IPS-NIHi7 (cell line): Measurements from ENCODE around the gene ALDH1B1.

Experiments
- DNase-seq: peaks from one replicate; pipeline ENCODE4 v3.0.0; 2012; ENCODE audit warnings: mixed read lengths; ENCODE audit errors: extremely low spot score

ALDH1B1 gene

DNA sequence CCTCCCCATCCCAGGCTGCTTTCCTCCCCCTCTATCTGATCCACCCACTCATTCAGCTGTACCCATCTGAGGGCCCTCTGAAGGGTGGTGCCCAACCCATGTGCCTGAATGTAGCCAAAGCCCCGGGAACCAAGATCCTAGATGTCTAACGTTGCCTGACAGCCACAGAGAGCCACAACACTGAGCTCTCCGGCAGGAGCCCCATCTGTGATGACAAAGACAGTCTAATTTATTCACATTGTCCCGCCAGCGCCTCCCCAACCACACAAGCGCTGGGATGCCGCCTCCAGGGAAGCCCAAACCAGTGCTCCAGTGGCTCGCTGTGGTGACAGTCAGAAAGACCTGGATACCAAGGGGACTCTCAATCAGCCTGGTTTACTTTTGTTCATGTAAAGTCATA, 23.4 kb downstream of the ALDH1B1 start:
- no peak for DNase-seq

DNA sequence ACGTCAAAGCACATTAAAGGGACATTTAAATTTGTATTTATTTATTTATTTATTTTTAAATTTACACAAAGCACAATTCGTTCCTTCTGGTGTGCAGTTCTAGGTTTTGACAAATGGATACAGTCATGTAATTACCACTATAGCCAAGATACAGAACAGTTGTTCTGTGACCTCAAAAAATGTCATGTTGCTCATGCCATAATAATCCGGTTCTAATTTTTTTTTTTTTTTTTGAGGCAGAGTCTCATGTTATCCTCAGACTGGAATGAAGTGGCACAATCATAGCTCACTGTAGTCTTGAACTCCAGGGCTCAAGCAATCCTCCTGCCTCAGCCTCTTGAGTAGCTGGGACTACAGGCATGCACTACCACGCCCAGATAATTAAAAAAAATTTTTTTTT, 24.0 kb downstream of the ALDH1B1 start:
- no peak for DNase-seq

DNA sequence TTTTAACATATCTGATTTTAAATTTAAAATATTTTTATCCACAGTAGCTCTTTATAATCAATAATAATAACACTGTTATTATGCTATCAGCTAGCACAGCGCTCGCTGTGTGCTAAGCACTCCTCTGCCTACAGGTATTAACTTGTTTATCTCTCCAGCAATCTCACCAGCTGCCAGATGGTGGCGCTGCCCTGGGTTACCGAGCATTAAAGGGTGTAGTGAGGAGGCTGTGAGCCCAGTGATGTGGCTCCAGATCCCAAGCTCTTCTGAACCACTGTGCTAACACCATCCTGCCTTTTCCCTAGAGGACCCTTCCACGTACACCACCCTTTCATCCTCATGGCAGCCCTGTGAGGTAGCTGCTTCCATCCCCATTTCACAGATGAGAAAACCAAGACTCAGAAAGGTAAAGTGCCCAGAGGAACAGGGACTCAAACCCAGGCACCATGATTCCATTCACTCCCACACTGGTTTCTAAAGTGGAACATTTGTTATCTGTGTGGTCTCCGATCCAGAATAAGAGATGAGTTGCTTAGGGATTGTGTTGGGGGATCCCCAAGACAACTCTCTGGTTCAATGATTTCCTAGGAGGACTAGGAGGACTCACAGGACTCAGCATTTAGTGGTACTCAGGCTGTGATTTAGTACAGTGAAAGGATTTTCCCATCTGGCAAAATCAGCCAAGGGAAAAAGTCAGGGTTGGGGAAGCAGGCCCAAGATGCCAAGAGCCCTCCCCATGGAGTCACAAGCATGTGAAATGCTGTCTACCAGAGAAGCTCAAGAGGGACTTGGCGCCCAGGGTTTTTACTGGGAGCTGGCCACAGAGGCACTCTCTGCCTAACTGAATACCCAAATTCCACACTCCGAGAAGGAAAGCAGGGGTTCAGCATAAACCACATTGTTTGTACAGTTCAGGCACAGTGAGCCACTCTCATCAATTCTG, 24.8 kb downstream of the ALDH1B1 start:
- peak; percentile 70 for DNase-seq

DNA sequence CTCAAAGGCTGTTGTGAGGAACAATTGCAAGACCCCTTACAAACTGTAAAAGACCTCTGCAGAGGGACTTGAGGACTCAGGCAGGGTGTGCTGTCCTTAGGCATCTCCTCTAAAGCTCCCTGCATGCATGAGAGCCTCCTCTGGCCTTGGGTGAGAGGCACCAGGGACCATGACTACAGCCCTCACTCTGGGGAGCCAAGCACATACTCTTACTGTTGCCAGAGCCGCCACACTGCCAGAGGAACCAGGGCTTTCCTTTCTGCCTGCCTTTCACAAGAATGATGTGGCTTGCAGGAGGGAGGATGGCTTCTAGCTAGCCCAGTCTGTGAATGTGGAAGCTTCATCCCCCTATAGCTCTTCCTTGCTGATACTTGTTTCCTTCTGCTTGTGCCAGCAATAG, 25.9 kb downstream of the ALDH1B1 start:
- DNase-seq: no peak

DNA sequence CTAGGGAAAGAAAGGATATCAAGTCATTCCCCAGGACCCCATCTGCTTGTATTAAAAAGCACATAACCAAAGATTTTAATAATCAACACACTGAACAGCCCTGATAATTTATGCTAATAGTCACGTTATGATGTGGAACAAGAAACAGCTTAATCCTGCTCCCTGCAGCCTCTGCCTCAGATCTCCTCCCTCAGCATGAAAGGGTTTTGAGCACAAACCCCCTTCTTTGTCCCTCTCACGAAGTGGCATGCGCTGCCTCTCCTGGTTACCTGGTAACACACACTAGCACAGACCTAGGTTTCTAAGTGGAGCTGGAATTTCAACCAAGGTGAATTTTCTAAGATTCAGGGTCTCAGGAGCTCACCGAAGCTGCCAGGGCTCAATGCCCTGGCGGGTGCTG, 26.7 kb downstream of the ALDH1B1 start:
- no peak for DNase-seq

DNA sequence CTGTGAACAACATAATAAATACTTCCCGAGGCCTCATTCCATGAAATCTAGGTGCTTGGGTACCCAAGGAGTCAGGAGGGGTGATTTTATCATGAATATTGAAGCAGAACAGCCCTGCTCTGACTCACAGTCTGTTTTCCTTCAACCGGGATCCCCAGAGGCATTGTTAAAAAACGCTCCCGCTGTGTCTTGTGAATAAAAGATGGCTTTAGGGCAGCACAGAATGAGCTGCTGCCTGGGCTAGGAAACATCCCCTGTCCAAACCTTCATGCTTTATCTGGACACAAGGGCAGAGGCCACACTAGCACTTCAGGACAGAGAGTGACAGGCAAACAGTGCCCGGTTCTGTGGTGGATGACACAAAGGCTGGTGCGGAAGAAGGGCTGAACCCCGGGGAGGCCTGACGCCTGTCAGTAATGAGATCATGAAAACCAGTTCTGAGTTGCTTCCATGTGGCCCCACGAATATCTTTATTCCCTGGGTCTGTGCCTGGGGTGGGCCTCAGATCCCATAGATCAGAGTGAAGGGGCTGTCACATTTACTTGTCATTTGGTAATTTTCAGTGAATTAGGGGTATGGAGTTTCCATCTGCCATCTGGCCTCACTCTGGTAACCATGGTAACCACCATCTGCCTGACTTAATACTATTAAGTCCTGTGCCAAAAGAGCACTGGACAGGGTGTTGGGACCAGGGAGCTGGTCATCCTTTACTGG, 29.2 kb downstream of the ALDH1B1 start:
- peak; percentile 65 for DNase-seq

DNA sequence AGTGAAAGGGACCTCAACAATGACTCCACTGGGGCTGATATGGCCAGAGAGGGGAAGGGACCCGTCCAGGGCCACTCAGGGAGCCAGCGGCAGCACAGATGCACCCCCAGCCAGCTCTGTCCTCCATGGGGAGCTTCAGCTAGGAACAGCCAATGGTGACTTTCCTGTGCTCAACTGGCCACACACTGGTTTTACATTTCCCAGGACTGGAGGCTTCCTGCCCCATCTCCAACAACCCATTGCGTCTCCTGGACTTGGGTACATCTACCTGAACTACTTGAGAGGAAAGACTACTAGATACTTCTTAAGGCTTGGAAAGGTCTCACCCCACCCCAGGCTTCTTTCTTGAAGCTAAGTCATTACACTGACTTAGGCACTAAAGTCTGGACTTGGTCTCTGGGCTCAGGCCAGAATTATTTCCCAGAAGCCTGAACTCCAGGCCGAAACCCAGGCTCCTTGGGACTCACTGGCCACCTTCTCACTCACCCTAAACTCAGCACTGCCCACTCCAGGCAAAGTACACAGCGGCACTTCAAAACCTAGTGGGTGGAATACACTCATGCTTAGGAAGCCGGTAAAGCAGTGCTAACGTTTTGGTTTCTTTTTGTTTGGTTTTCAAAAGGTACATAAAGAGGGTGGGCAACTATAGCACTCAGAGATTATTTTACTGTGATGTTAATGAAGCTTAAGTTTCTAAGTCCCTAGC, 30.2 kb downstream of the ALDH1B1 start:
- DNase-seq: no peak

DNA sequence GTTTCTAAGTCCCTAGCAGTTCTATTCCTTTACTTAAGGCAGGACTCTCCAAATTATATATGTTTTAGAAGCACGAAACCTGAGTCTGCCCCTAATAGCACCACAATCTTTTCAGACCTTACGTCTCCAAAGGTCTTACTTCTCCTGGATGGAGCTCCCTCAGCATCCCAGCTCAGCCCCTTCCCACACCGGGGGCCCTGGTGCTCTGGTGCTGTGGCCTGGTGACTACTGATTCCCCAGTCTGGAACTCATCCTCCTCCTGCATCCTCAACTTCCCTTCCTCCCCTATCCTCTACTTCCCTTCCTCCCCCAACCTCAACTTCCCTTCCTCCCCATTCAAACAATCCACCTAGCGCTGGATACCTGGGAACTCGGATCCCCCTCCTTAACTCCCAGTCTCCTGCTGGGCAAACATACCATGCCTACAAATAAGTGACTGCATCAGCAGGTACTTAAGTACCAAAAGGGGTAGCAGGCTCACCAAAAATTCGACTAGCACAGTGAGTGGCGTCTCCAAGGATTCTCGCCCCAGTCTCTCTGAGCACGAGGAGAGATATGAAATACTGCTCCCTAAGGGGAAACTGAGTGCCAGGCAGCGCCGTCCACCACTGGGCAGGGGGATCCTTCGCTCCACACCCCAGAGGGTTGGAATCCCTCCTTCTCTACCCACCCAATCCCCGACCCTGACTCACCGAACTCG, 30.9 kb downstream of the ALDH1B1 start:
- DNase-seq: no peak

DNA sequence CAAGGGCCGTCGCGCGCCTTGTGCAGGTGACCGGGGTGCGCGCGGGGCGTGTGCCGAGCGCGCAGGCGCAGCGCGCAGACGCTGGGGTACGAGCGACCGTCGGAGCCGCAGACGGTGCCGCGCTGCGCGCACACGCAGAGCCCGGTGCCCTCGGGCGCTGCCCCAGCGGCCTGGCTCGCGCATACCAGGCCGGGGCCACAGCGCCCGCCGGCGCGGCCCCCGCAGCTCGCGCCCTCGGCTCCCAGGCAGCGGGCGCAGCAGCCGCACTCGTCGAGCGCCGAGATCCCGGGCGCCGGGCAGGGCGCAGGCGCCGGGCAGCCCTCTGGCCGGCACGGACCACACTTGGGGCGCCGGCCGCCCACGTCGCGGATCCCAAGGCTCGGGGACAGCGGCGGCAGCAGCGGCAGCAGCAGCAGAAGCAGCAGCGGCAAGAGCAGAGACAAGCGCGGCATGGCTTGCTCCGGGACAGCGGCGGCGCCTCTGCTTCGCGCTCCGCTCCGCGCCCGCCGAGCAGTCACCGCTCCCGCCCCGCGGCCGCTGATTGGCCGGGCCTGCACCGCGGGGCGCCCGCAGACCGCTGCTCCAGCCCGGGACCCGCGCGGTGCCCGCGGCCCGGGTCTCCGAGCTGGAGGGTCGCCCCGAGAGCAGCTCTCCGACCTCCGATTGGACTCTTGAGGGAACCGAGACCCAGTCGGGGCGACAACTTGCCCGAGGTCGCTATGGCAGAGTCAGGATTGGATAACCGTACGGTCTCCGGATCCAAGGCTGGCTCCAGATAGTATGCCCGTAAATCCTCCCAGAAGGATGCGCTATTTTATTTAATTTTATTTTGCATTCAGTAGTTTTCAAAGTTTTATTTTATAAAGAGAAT, 31.7 kb downstream of the ALDH1B1 start, which contains the start of gene IGFBPL1:
Gene IGFBPL1, minus strand, starts transcription at position 482 of the 871 bp plus-strand sequence. Its CDS starts 30 bp downstream, at position 452.
- DNase-seq: peak; percentile 89

DNA sequence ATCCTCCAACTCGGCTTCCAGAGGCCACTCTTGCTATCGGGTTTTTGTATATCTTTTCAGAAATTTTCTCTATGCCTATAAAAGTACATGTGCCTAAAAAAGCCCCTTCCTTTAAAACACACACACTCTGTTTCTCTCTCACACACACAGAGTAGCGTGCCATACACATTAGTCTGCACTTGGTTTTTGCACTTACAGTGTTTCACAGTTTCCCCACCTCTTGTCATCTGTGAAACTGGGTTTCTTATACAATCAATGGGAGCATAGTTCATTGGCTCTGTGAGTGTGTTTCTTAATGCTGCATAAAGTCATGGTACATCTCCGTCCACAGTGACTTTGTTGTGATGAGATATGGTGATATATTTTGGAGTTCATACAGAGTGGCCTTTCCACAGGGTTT, 32.4 kb downstream of the ALDH1B1 start:
- DNase-seq: no peak

DNA sequence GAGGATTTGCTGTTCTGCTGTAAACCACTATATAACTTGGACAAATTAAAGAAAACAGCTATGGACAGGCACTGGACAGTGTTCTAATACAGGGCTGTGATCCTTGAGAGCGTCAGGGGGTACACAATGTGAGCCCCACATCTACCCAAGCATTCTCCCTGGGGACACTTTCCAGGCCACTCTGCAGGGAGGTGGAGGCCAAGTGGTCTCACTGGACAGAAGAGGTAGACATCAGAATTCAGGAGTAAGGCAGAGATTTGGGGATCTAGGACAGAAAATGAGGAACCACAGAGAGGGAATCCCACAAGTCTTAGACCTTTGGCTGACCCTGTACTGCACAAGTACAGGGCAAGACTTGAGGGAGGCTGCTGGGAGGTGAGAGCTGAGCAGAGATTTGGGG, 35.6 kb downstream of the ALDH1B1 start:
- DNase-seq: no peak

DNA sequence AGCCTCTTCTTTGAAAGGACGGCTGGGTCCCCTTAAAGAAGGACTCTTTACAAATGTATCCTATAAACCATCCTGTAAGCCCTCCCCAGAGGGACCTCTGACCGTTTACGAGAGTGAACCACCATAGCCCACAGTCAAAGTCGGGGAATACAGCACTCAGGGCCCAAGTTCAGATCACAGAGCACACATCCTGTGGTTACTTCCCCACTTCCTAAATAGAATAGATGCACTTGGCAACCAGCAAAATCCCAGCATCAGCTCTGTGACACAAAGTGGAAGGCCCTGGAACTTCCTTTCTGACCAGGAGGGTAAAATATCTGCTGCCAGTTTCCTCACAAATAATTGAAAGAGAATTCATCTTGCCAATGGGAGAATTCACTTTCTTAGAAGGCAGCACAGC, 38.6 kb downstream of the ALDH1B1 start:
- DNase-seq: no peak

DNA sequence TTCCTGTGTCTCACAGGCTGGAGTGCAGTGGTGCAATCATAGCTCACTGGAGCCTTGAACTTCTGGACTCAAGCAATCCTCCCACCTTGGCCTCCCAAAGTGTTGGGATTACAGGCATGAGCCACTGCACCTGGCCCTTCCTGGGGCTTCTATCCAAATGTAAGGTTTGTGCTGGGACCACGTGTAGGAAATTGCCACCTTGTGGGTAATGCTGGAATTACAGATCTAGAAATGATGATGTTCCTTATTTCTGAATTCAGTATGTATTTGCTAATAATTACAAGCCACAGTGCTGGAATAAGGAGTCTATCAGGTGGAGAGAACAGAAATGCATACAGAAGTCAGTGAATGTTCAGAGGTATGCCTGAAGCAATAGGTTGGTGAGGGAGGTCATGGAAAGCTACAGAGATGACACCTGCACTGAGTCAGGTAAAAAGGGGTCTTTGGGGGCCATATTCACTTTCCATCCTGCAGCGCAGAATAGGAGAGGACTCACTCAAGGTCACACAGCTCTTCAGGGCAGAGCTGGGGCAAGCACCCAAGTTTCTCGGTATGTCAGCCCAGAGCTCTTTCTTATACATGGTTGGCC, 40.5 kb downstream of the ALDH1B1 start:
- DNase-seq: peak; percentile 44

DNA sequence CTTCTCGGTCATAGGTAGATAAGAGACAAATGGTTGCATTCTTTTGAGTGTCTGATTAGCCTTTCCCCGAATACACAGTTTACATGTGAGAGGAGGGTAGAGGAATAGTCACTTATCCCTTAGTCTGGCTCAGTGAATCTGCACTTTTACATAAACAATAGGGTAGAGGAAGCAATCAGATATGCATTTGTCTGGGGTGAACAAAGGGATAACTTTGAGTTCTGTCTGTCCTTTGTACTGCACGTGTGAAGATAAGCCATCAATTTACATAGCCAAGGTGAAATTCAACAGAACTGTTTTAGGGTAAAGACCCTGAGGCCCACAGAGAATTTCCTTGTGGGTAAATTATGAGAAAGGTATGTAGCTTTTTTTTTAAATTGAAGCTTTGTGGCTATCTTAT, 41.9 kb downstream of the ALDH1B1 start:
- DNase-seq: no peak

DNA sequence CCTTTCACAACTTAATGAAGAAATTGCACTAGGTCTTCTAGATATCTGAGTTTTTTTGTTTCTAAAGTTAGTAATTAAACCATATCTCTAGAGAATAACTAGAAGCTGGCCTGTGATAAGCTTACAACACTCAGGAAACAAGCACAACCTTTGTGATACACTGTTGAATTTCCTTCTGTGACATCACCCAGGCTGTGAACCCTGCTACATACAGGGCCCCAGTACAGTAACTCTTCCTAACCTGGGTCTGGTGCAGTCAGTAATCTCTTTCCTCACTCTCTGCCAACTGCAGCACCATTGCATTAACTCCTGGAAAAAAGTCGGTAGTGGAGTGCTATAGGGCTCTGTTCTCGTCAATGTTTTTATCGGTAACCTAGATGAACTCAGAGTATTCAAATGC, 42.4 kb downstream of the ALDH1B1 start:
- no peak for DNase-seq

DNA sequence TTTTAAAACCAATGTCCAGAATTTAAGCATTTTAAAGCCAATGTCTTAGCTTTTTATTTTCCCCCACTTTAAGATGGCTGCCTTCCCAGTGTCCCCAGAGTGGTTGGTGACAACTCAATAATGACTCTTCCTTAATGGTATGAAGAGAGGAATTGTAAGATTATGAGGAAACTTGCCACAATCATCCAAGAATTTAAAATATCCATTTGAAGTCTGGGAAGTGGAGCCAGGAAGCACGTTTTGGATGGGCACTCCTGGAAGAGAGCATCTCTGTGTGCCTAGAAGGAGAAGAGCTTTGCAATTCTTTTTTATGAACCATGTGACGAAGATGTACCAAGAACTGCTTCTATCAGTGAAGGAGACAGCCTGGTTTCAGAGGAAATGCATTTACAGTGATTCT, 43.0 kb downstream of the ALDH1B1 start:
- DNase-seq: no peak

DNA sequence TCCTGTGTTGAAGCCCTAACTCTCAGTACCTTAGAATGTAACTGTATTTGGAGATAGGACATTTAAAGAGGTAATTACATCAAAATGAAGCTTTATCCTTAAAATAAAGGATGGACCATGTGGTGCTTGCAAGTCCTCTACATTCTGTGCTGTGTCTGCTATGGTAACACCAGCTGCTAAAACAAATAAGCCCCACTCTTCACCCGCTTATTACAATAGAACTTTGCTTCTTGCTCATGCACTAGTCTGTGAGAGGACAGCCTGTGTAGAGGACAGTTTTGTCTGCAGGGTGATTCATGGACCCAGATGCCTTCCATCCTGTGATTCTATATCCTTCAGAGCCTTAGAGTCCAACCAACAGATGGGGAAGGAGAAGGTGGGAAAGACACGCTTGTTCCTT, 44.2 kb downstream of the ALDH1B1 start:
- no peak for DNase-seq

DNA sequence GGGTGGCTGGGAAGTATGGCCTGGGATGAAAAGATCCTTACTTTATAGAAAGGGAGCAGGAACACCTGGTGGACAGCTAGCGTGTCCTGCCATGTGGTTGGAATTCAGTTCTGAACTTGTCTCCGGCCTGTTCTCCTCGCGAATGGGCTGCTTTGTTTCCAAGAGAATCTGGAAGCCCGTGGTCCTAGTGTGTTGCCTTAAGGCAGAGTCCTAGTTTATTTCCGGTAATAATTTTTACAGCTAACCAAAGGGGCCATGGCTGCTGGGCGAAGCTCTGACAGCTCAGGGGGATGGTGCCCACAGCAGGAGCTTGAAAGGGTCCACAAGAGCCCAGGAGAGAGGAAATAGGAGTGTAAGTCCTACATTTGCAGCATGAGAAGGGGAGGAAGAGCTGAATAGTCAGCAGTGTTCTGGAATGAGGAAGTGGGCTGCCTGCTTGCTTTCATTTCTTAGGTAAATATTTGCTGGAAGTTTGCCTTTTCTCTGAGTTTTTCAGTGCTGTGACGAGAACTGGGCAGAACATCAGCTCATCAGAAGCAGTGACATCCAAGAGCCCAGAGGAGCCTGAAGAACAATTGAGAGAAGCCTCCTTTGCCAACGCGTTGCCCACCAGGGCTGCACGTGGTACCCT, 44.8 kb downstream of the ALDH1B1 start:
- DNase-seq: no peak

DNA sequence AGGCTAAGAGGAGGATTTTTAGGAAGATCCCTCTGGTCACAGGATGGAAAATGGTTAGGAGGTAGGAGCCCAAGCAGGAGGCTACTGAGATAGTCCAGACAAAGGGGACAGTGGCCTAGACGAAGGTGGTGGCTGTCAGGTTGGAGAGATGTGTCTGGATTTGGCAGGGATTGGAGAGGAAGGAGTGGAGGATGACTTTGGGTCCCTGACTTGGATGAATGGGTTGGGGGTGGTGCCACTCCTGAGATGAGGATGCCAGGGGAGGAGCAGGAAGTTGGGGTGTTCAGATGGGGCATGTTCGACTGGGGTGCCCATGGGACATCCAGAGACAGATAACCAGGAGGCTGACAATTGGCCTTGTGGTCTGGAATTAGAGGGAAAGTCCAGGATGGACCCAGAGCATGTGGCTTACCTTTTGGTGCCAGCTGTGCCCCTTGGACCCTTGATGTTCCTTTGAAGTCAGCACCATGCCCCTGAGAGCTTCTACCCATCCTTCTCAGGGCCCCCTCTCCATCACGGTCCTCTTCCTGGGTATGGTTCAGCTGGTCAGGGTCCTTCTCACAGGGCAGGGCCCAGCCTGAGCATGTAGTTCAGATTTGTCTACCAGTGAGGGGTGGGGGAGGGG, 46.9 kb downstream of the ALDH1B1 start:
- DNase-seq: no peak
